Thoracic aorta (tissue), 2 donors: ENCODE measurements around the gene ANXA5. TPM values are rescaled to one million over a fixed set of nuclear protein-coding genes. Genes with fewer than 3 reads are reported as not detected.

Source experiments
- ATAC-seq: fragments of 150-250 bp; one replicate; pipeline ENCODE4 v1.8.0; 2017; ENCODE audit warnings: low read depth; ENCODE audit not compliant: insufficient number of reproducible peaks, low FRiP score
- DNase-seq: peaks from one replicate; pipeline ENCODE4 v3.0.0-alpha.2; 2020; ENCODE audit warnings: low spot score
- H3K27ac ChIP-seq, 2 donors: fragments of 200-600 bp; sonication (generic); 1 replicate in 1 of 2; 2 replicates in 1 of 2; pipeline ENCODE4 v1.5.1; 2016; ENCODE audit warnings: mild to moderate bottlenecking in 2 of 2, moderate library complexity in 2 of 2
- H3K27me3 ChIP-seq: fragments of 200-600 bp; sonication (generic); replicated peaks from 2 replicates; pipeline ENCODE4 v1.6.0; 2016; ENCODE audit warnings: mild to moderate bottlenecking; ENCODE audit not compliant: insufficient read depth
- H3K36me3 ChIP-seq: fragments of 200-600 bp; sonication (generic); one replicate; pipeline ENCODE4 v1.5.1; 2016
- H3K4me1 ChIP-seq, 2 donors: fragments of 200-600 bp; sonication (generic); 1 replicate in 1 of 2; 2 replicates in 1 of 2; pipeline versions ENCODE4 v1.5.1 to v1.6.0; 2016; ENCODE audit warnings: low read depth in 2 of 2, mild to moderate bottlenecking in 1 of 2; ENCODE audit not compliant: control insufficient read depth in 1 of 2
- H3K4me3 ChIP-seq: fragments of 200-600 bp; sonication (generic); 2 replicates; pipeline ENCODE4 v1.5.1; 2016; ENCODE audit warnings: mild to moderate bottlenecking
- H3K9me3 ChIP-seq: fragments of 200-600 bp; sonication (generic); 2 replicates; pipeline ENCODE4 v1.5.1; 2016
- CTCF ChIP-seq: fragments of 200-600 bp; sonication (generic); IDR thresholded peaks from one replicate; pipeline ENCODE4 v1.5.1; 2019; ENCODE audit warnings: antibody characterized with exemption
- total RNA-seq, 2 donors: library from RNA; depleted of rRNA; stranded (reverse); fragments of >200 nt; gene quantifications; one replicate each; pipeline versions ENCODE4 v1.1.0 to v1.2.3, GENCODE V29; 2016

The ANXA5 gene
- total RNA-seq, 2 donors from 2014 or later: 401 to 458 TPM

DNA sequence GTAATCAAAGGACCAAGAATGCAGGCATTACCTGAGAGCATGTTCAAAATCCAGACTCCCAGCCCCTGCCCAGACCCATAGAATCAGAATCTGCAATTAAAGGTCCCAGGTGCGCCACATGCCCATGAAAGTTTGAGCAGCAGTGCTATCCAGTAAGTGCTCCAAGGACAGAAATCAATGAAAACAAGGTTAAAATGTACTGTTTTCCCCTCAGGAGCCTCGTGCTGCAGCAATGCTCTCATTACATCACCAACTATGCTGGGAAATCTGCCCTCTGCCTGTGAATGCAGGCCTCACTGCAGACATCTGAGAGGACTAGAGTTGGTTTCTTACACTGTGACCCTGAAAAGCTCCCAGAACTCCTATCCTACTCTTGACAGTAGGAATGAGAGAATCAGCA is 21.1 kb downstream of the ANXA5 start:
- Histone ChIP-seq H3K36me3 (peaks cover 43% of the 10 kb centered on the region), H3K4me1 (no peaks in the 10 kb centered on the region), H3K9me3 (no peaks in the 10 kb centered on the region), H3K4me3 (no peak overlapping the region), H3K27me3 (no peaks in the 10 kb centered on the region), H3K27ac (no peak overlapping the region)
- no peak for TF ChIP-seq CTCF
- ATAC-seq (no peak), DNase-seq (no peak)

GRCh38 chr4:121674696-121675095 is 22.1 kb downstream of the ANXA5 start:
- Histone ChIP-seq H3K4me3 (no peak overlapping the region), H3K4me1 (no peaks in the 10 kb centered on the region), H3K9me3 (no peaks in the 10 kb centered on the region), H3K27me3 (no peaks in the 10 kb centered on the region), H3K27ac (no peak overlapping the region), H3K36me3 (peaks cover 36% of the 10 kb centered on the region)
- DNase-seq (no peak), ATAC-seq (no peak)
- no peak for TF ChIP-seq CTCF

DNA sequence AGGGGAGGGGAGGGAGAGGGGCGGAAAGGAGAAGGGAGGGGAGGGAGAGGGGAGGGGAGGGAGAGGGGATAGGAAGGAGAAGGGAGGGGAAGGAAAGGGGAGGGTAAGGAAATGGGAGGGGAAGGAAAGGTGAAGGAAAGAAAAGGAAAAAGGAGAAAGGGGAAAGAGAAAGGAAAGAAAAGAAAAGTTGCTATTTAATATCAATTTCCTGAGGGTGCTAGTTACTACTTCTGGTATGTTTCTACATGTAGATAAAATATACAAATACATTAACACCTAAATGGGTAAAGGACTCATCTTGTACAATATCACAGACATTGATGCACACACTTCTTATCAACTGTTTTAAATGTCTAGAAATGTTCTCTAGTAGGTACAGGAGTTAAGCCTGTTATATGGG is 22.6 kb downstream of the ANXA5 start:
- no peak for TF ChIP-seq CTCF
- DNase-seq: no peak
- peaks cover 37% of the 10 kb centered on the region for H3K36me3 ChIP-seq
- no peaks in the 10 kb centered on the region for H3K9me3 ChIP-seq
- H3K27me3 ChIP-seq: no peaks in the 10 kb centered on the region
- H3K4me1 ChIP-seq: no peaks in the 10 kb centered on the region
- no peak overlapping the region for H3K4me3 ChIP-seq
- no peak for ATAC-seq
- no peak overlapping the region for H3K27ac ChIP-seq

- TF ChIP-seq CTCF: no peak
- peaks cover 45% of the 10 kb centered on the region for H3K36me3 ChIP-seq
- no peak overlapping the region for H3K4me3 ChIP-seq
- H3K9me3 ChIP-seq: no peaks in the 10 kb centered on the region
- ATAC-seq (no peak), DNase-seq (no peak)
- no peaks in the 10 kb centered on the region for H3K27me3 ChIP-seq
- no peaks in the 10 kb centered on the region for H3K4me1 ChIP-seq
- no peak overlapping the region for H3K27ac ChIP-seq
Observed at GRCh38 chr4:121669163-121669550, 27.6 kb downstream of the ANXA5 start.

DNA sequence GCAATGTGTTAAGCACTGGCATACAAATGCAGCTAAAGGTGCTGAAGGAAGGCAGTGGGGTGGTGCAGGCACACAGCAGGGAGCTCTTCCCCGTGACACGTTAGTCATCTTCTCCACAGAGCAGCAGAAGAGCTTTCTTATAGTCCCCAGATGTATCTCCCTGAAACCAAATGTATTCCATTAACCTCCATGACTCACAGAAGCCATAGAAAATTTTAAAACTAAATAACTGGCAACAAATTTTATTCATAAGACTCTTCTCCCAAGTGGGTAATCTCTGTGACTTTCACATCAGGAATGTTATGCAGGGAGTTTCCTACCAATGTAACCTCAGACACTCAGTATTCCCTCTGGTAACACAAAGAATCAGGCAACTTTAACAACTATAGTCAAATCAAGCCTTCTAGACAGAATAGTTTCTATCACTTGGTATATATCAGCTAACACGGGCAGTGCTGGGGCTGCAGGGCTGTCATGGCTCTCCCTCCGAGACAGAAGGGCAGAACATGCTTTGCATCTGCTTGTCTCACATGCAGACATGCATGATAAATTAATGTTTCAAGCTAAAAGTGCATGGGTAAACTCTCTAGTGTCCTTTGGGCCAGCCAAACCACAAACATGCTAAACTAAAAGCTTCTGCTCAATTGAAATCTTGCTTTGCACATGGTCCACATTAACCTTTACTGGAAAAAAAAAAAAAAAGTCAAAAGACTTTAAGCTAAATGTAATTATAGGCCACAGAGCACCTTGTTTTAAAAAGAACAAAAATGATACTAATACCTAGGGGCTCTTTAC is 28.2 kb downstream of the ANXA5 start:
- Histone ChIP-seq H3K27ac (no peak overlapping the region), H3K9me3 (no peaks in the 10 kb centered on the region), H3K4me1 (no peaks in the 10 kb centered on the region), H3K36me3 (peaks cover 45% of the 10 kb centered on the region), H3K27me3 (no peaks in the 10 kb centered on the region), H3K4me3 (no peak overlapping the region)
- TF ChIP-seq CTCF: no peak
- ATAC-seq: no peak
- no peak for DNase-seq
